ENCODE results near the gene TEAD1.

DNA sequence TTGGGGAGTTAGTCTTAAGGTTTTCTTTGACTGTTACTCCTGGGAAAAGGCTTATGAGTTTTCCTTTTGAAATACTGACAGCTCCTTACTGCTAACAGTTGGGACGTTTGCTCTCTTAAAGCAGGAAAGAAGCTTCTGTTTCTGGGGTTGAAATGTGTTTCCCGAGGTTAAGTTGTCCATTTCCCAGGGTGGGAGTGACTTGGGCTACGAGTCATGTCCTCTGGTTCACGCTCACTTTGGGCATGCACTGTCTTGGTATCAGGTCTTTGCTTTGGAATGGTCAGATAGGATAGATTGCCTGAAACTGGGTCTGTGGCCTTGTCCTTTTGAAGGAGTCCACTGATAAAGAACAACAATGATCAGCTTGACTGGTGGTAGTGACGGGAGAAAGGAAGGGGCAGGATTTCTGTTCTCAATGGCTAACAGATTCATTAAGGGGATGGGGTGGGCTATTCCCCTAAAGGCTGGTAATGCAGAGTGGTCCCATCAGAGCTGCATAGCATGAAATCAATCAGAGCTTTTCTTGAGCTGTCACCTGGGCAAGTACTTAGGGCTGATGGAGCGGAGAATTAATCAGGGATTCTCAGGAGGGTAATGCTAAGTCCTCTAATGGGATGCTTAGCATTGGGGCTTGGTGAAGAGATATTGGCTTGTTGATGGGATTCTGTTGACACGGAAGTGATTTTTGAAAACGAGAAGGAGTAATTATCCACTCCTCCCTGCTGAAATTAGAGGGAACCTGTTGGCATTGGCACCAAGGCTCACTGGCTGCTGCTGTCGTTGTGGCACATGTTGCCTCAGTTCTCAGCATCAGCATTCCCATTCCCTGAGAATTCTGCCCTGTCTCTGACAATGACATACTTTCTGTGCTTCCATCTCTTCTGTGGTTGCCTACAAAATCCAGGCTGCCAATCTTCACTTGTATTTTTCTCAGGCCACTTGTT, 81.6 kb downstream of the TEAD1 start:
- TF ChIP-seq CTCF (IDR thresholded peaks at IDR 0.05; ENCODE audit: low read depth, low read length, missing input control) (no peak), JUND (IDR thresholded peaks at IDR 0.05) (no peak), EGR1 (IDR thresholded peaks at IDR 0.05; ENCODE audit: low read depth in 2 of 2) (no peak), YY1 (IDR thresholded peaks at IDR 0.05) (no peak)
- TF ChIP-seq, protein P1, sequence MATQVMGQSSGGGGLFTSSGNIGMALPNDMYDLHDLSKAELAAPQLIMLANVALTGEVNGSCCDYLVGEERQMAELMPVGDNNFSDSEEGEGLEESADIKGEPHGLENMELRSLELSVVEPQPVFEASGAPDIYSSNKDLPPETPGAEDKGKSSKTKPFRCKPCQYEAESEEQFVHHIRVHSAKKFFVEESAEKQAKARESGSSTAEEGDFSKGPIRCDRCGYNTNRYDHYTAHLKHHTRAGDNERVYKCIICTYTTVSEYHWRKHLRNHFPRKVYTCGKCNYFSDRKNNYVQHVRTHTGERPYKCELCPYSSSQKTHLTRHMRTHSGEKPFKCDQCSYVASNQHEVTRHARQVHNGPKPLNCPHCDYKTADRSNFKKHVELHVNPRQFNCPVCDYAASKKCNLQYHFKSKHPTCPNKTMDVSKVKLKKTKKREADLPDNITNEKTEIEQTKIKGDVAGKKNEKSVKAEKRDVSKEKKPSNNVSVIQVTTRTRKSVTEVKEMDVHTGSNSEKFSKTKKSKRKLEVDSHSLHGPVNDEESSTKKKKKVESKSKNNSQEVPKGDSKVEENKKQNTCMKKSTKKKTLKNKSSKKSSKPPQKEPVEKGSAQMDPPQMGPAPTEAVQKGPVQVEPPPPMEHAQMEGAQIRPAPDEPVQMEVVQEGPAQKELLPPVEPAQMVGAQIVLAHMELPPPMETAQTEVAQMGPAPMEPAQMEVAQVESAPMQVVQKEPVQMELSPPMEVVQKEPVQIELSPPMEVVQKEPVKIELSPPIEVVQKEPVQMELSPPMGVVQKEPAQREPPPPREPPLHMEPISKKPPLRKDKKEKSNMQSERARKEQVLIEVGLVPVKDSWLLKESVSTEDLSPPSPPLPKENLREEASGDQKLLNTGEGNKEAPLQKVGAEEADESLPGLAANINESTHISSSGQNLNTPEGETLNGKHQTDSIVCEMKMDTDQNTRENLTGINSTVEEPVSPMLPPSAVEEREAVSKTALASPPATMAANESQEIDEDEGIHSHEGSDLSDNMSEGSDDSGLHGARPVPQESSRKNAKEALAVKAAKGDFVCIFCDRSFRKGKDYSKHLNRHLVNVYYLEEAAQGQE (IDR thresholded peaks at IDR 0.05): no peak

Measured in liver (tissue), 3 donors.